Stimulated activated CD8-positive, alpha-beta memory T cell treated with anti-CD3 and anti-CD28 coated beads, Interleukin-7, amount 100 ng/mL, for 48 hours (primary cell): Measurements from ENCODE around the gene TEK.

Experiments used
- DNase-seq, 2 donors: peaks; one replicate each; pipeline ENCODE4 v3.0.0-alpha.2; 2020; ENCODE audit warnings: low read depth in 1 of 2; ENCODE audit errors: extremely low read depth in 1 of 2

TEK gene

DNA sequence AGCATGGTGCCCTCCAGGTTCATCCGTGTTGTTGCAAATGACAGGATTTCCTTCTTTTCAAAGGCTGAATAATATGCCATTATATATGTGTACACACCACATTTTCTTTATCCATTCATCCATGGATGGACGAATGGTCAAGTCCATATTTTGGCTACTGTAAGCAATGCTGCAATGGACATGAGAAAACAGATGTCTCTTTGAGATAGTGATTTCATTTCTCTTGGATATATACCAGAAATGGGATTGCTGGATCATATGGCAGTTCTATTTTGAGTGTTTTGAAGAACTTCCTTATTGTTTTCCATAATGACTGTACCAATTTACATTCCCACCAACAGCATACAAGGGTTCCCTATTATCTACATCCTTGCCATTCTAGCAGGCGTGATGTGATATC lies 67.9 kb downstream of the TEK start:
- DNase-seq, result no peak

DNA sequence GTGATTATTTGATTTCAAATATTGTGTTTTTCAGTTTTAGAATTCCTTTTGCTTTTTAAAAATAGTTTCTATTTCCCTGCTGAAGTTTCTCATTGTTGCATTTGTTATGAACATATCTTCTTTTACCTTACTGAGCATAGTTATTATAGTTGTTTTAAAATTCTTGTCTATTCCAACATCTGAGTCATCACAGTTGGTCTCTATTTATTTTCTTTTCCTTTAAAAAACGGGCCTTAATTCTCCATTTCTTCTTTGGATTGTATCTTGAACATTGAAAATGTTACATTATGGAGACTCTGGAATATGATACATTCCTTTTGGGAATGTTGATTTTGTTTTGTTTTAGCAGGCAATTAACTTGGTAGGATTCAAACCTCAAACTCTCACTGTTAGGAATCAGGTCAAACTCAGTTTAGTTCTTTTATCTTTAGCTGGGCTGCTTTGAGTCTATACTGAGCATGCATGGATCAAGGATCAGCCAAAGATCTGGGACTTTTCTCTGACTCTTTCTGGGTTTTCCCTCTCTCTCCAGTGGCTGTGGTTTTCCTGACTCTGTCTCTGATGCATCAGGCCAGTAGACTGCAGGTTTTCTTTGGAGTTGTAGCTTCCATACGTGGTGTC lies 70.3 kb downstream of the TEK start:
- DNase-seq, result no peak

DNA sequence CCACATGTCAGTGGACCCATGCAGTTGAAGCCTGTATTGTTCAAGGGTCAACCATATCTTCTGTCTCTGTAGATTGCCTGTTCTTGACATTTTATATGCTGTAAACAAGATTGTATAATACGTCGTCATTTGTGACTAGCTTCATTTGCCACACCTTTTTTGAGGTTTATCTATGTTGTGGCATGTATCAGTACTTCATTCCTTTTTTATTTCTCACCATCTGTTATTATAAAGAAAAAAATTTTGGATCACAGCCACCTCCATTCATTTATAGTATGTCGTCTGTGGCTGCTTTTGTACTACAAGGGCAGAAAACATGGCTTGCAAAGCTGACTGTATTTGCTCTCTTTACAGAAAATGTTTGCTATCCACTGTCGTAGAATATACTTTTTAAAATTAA lies 72.4 kb downstream of the TEK start:
- no peak for DNase-seq

DNA sequence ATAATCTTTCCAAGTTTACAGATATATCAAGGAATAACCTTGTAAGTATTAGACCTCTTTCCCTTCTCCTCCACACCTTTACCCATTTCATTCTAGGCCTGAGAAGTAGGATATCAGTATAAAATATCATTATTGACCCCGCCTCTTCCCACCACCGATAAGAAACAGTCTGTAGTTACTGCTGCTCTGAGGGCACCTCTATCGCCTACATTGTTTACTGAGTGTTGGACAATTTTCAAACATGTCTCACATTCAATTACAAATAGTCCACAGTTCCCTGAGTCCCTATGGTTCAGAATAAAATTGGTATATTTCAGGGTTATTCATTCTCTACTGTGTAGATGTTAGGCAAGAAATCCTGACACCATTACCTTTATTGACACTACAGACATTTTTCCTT lies 73.4 kb downstream of the TEK start:
- no peak for DNase-seq

DNA sequence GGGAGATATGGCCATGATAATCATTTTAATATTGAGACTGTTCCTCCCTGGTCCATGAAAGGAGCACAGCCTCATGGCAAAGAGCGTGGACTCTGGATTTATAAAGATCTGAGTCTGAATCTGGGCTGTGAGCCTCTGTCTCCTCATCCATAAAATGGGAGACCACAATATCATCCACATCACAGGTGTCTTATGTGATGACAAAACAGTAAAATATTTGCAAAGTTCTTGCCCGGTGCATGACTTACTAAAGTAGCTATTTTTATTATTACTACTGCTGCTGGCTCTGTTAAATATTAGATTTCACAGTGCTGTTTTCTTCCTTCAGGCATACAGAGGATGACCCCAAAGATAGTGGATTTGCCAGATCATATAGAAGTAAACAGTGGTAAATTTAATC lies 74.1 kb downstream of the TEK start:
- DNase-seq, result no peak

DNA sequence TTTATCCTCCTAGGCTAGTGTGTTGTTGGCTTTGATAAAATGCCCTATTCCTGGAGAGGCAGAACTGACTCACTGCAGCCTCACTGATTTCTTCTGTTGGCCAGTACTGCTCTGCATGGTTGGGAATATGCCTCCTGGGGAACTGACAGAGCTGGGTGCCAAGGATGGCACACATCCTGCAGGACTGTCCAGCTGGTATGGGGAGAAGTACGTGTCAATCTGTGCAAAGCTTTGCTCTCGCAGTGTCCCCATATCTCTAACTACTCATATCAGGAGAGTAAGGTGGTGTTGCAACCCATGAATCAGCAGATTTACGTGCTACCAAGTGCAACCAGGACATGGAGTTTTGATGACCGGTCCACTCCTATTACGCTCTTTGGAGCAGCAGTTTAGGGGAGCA lies 74.7 kb downstream of the TEK start:
- DNase-seq, result no peak

DNA sequence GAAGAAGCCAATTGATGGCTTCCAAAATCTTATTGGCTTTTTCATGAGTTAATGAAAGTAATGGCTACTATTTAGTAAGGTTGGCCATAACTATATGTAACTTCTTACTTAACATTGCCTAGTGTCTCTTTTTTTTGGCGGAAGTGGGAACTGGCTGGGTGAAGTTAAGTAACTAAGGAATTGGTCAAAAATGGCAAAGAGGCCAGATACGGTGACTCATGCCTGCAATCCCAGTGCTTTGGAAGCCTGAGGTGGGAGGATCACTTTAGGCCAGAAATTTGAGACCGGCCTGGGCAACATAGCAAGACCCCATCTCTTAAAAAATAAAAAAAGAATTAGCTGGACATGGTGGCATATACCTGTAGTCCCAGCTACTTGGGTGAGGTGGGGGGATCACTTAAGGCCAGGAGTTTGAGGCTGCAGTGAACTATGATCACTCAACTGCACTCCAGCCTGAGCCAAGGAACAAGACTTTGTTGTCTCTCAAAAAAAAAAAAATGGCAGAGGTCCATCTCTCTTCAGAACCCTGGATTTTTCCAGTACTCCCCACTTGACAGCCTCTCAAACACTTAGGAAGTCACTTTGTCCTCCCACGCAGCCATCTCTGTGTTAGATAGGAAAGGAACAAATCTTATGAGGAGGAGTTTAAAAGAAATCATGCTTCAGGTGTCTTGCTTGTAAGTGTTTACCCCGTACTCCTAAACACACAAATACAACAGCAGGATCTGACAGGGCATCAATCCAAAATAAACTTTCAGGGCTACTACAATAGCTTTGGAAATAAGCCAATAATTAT lies 75.7 kb downstream of the TEK start:
- DNase-seq, result no peak

DNA sequence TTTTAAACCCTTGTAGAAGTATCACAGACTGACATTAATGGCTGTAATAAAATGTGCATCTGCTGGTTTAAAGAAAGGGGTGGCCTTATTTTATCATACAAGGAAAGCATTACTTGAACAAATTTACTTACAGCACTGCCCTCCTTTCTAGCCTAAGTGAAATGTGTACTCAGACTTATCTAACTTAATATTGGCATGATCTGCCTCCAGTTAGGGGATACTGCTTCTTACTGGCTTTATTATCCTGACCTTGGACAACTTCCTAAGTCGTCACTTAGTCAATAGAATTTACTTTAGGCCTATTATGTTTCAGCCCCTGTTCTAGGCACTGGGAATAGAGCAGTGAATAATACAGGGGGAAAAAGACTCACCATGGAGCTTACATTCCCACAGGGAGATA lies 79.4 kb downstream of the TEK start:
- DNase-seq, result no peak

DNA sequence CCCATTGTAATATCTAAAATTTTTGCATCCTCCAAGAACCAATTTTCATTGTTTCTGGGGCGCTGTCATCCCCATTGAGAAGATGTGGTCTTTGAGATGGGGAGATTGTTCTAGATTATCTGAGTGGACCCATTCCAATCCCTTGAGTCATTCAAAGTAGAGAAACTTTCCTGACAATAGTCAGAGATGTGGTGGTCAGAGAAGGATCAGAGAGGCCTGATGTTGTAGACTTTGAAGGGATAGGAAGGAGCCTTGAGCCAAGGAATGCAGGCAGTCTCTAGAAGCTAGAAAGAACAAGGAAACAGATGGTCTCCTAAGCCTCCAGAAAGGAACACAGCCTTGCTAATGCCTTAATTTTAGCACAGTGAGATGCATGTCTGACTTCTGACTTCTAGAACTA lies 80.4 kb downstream of the TEK start:
- no peak for DNase-seq

DNA sequence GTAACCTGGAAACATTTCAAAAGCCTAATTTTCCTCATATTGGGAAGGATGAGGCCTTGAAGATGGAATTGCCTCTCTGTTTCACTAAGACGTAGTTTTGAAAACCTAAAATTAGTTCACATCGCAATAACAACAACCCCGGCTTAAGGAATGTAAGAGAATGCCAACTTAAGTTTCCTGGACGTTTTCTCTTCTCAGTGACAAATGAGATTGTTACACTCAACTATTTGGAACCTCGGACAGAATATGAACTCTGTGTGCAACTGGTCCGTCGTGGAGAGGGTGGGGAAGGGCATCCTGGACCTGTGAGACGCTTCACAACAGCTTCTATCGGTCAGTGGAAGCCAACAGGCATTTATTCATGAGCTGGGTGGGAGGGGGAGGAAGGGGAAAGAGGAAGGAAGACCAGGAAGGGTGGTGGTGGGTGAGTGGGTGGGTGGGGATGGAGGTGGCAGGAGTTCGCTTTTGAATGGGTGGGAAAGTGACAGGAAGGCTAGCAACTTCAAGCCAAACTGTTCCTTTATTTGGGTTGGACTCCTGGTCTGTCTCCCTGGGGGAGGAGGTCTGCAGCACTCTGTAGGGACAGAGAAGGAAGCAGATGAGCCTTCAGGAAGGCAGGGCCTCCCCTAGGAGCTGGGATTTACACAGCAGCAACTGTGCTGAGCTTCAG lies 83.4 kb downstream of the TEK start:
- no peak for DNase-seq

DNA sequence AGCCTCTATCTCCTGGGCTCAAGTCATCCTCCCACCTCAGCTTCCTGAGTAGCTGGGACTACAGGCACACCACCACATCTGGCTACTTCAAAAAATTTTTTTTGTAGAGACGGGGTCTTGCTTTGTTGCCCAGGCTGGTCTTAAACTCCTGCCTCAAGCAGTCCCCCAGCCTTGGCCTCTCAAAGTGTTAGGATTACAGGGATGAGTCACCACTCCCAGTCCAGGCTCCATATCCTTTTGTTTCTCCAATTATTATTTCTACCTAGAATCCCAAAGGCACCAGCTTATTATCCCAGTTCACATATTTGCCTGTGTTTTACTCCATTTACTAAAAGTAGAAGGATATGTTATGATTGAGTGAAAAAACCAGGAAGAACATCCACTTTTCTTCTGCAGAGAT lies 84.9 kb downstream of the TEK start:
- DNase-seq, result no peak

DNA sequence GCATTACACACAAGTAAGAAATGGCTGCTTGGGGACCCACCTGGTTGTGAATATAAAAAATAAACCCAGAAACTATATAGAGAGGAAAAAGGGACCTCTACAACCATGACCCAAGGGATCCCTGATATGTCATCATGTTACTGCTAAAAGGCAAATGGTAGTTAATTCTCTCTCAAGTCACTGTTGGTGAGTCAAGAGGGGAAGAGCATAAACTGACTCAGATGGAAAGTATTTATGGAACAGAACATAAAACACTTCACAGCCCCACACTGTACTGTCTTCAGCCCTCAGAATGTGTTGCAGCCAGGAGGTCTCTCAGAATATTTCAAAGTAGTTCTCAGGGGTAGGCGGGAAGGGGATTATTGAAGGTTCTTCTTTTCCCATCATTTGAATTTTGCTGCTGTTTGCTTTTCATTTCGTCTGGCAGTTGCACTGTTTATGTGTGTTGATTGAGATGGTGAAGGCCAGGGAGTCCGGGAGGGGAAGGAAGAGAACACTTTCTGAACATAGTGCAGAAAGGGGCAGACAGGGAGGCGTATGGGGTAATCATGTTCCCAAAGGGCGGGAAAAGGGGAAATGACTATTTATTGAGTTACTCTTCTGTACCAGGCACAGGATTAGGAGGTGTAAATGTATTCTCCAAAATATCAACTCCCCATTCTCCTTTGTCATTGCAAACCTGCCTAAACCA lies 85.5 kb downstream of the TEK start:
- no peak for DNase-seq

DNA sequence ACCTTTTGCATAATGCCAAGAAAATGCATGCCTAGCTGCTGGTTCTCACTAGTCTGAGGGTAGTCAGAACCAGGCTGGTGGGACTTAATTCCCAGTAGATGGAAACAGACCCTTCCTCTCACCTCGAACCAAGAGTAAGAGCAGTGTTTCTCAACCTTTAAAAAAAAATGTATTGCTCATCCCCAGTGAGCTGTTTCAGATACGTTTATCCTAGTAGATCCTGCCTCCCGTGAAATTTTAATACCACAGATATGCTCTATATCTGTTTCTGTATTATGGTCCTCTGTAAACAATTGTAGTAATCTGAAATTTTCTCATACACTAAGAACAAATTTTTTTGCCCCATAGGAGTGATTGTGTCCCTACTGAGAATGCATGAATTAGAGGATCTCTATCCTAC lies 86.2 kb downstream of the TEK start:
- no peak for DNase-seq

DNA sequence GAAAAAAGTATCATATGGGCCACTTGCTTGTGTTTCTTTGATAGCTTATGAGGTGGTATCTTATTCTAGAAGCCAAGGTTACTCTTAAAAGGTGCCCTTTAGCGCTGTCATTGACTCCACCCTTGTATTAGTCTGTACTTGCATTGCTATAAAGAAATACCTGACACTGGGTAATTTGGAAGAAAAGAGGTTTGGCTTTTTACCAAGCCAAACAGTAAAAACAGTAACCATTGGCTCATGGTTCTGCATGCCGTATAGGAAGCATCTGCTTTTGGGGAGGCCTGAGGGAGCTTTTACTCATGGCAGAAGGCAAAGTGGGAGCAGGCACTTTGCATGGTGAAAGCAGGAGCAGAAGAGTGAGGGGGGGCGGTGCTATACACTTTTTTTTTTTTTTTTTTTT lies 87.4 kb downstream of the TEK start:
- DNase-seq, result no peak

DNA sequence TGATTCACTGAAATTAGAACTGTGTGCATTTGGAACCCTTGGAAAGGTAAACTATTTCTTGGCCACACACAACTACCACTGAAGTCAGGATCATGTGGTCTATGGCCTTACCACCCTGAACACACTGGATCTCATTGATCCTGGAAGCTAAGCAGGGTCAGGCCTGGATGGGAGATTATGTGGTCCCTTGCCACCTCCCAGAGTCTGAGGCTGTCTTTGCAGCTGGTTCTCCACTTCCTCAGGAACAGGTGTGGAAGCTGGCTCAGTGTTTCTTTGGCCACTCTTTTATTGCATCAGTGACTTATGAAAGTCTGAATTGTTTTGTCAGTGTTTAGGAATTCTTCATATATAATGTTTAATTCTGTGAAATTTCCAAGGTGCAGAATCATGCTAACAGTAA lies 89.2 kb downstream of the TEK start:
- no peak for DNase-seq

DNA sequence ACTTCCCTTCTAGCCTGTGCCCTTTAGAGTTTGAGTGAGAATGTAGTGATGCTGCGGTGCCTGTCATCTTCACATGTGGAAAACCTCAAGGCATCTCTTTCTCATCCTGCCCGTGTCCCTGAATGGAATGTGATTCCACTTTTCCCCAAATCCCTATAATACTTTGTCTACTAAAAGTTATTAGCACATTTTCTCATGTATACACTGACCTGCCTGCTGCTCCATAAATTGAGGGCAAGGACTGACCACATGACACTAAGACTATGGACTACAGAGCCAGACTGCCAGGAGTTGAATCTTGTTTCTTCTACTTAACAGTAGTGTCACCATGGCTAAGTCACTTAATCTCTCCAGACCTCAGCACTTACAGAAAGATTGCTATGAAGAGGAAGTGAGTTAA lies 93.0 kb downstream of the TEK start:
- no peak for DNase-seq

DNA sequence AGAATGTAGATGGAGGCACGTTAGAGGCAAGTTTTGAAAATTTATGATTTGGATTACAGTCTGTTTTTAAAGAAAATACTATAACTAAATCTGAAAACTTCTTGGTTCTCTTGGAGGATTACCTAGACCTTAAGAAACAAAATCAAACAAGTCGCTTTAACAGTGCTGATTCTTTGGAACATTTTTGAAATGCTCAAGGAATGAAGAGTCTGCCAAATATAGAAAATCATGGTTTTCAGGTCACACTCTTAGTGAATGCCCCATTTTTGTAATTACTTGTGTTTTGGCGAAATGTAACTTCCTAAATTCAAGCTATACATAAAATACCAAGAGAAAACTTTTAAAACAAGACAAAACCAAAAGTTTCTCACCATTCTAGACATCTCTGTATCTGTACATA lies 94.8 kb downstream of the TEK start:
- no peak for DNase-seq

DNA sequence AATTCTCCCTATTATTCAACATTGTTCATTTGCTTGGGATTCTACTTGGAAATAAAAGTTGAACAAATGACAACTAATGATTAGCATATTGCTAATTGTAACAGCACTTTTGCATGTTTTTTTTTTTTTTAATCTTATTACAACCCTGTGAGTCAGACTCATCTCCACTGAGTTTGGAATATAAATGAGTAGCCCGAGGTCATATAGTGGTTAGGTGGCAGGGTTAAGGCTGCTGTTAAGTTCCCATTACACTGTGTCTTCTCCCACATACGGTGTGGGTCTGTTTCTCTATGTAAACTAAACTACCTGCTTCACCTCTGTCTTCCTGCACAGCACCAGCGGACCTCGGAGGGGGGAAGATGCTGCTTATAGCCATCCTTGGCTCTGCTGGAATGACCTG lies 95.6 kb downstream of the TEK start:
- DNase-seq, result no peak

DNA sequence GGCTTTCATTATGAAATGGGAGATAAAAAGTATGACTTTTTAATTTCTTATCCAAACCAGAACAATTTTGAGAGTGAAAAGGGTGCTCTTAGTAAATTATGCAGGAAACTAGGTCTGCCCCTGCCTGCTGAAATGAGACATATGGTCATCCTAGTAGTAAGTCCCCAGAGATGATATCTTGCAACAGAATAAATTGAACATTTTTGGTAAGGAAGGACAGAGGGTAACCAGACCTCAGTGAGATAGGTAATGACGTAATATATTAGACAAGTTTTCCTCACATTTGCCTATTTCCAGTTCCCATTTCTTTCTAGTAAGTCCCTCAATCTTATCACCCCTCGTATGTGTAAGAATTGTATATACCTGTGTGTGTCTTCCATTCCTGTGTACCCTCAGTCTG lies 96.2 kb downstream of the TEK start:
- DNase-seq, result no peak

DNA sequence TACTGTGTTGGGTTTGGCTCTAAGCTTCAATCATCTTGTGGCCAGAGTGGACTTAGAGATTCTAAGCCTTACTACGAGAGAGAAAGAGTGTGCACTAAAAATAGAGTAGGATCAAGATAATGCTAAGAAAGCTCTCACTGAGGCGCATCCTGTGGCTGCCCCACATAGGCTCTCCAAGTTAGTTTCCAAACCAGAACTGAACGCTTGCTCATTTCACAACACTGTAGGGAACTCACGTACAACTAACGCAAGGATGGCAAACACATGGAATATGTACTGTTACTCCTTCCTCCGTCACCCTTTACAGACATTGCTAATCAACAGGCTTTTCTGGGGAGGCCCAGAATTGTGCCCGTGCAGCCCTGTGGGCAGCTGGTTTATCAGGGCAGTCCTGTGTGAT lies 97.0 kb downstream of the TEK start:
- DNase-seq, result no peak

DNA sequence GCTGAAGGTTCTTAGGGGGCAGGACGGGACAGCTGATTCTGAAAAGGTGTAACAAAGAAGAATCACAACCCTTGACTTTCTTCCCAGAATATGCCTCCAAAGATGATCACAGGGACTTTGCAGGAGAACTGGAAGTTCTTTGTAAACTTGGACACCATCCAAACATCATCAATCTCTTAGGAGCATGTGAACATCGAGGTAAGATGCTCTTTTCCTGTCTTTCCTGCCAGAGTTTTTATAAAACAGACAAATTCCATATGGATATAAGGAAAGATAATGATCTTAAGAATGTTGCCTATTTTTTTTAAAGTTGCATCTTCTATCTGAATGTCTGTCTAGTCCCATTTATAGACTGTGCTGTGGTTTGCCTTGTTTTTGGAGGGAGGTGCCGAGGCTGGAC lies 100.0 kb downstream of the TEK start:
- DNase-seq, result no peak

DNA sequence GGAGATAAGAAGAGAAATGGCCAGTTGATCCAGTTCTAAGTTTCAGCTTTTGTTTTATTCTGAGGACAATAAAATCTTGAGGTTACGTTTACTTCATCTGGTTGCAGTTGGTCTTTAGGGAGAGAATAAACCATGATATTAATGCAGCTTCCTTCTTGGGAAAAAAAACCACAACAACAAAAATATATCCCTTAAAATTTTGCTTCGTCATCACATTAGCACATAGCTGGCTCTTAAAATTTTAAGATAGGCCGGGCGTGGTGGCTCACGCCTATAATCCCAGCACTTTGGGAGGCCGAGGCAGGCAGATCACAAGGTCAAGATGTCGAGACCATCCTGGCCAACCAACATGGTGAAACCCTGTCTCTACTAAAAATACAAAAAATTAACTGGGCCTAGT lies 101.6 kb downstream of the TEK start:
- no peak for DNase-seq
